ENCODE measurements around the gene SERPINA3. TPM values are rescaled to one million over a fixed set of nuclear protein-coding genes. Genes with fewer than 3 reads are reported as not detected.

SERPINA3 gene
- total RNA-seq, 1 donor from 2014 or later = not detected

GRCh38 chr14:94663965-94664704, 51.9 kb downstream of the SERPINA3 start:
- intact Hi-C loops (cut with micrococcal nuclease) = no loop called here
- Mint-ChIP-seq H3K36me3 (ENCODE audit: low read depth) (no peaks in the 10 kb centered on the region), H3K4me1 (ENCODE audit: low read depth) (no peaks in the 10 kb centered on the region), H3K4me3 (ENCODE audit: low read depth) (no peak overlapping the region), H3K27ac (no peak overlapping the region), H3K27me3 (ENCODE audit: low read depth) (peaks cover 9% of the 10 kb centered on the region), H3K9me3 (no peaks in the 10 kb centered on the region)
- DNase-seq (ENCODE audit: low spot score) = no peak

- Mint-ChIP-seq H3K36me3 (ENCODE audit: low read depth) (no peaks in the 10 kb centered on the region), H3K4me3 (ENCODE audit: low read depth) (no peak overlapping the region), H3K9me3 (no peaks in the 10 kb centered on the region)
These were observed 52.9 kb downstream of the SERPINA3 start for GRCh38 chr14:94665121-94665520.

GRCh38 chr14:94665544-94665943, 53.4 kb downstream of the SERPINA3 start:
- H3K9me3 Mint-ChIP-seq = no peaks in the 10 kb centered on the region
- peaks cover 9% of the 10 kb centered on the region for H3K27me3 Mint-ChIP-seq (ENCODE audit: low read depth)
- no peak for DNase-seq (ENCODE audit: low spot score)
- no peaks in the 10 kb centered on the region for H3K36me3 Mint-ChIP-seq (ENCODE audit: low read depth)
- H3K4me3 Mint-ChIP-seq (ENCODE audit: low read depth) = no peak overlapping the region
- no peaks in the 10 kb centered on the region for H3K4me1 Mint-ChIP-seq (ENCODE audit: low read depth)
- intact Hi-C loops (cut with micrococcal nuclease) = no loop called here
- H3K27ac Mint-ChIP-seq = no peak overlapping the region

More at GRCh38 chr14:94665121-94665520, 52.9 kb downstream of the SERPINA3 start:
- no peak for DNase-seq (ENCODE audit: low spot score)
- intact Hi-C loops (cut with micrococcal nuclease) = no loop called here
- H3K27ac Mint-ChIP-seq = no peak overlapping the region
- peaks cover 9% of the 10 kb centered on the region for H3K27me3 Mint-ChIP-seq (ENCODE audit: low read depth)
- no peaks in the 10 kb centered on the region for H3K4me1 Mint-ChIP-seq (ENCODE audit: low read depth)

- DNase-seq (ENCODE audit: low spot score) = no peak
- intact Hi-C loops (cut with micrococcal nuclease) = no loop called here
- no peaks in the 10 kb centered on the region for H3K4me1 Mint-ChIP-seq (ENCODE audit: low read depth)
- H3K27ac Mint-ChIP-seq = no peak overlapping the region
- no peak overlapping the region for H3K4me3 Mint-ChIP-seq (ENCODE audit: low read depth)
- H3K27me3 Mint-ChIP-seq (ENCODE audit: low read depth) = no peaks in the 10 kb centered on the region
- H3K36me3 Mint-ChIP-seq (ENCODE audit: low read depth) = no peaks in the 10 kb centered on the region
- H3K9me3 Mint-ChIP-seq = no peaks in the 10 kb centered on the region
These were observed 58.6 kb downstream of the SERPINA3 start for GRCh38 chr14:94670692-94671285.

GRCh38 chr14:94671870-94672444, 59.8 kb downstream of the SERPINA3 start:
- Mint-ChIP-seq H3K36me3 (ENCODE audit: low read depth) (no peaks in the 10 kb centered on the region), H3K9me3 (no peaks in the 10 kb centered on the region), H3K27me3 (ENCODE audit: low read depth) (no peaks in the 10 kb centered on the region), H3K4me1 (ENCODE audit: low read depth) (no peaks in the 10 kb centered on the region), H3K4me3 (ENCODE audit: low read depth) (no peak overlapping the region), H3K27ac (no peak overlapping the region)
- intact Hi-C loops (cut with micrococcal nuclease) = no loop called here
- no peak for DNase-seq (ENCODE audit: low spot score)

- DNase-seq (ENCODE audit: low spot score) = no peak
- no peak overlapping the region for H3K27ac Mint-ChIP-seq
- H3K36me3 Mint-ChIP-seq (ENCODE audit: low read depth) = no peaks in the 10 kb centered on the region
- H3K4me3 Mint-ChIP-seq (ENCODE audit: low read depth) = no peak overlapping the region
- H3K4me1 Mint-ChIP-seq (ENCODE audit: low read depth) = no peaks in the 10 kb centered on the region
- intact Hi-C loops (cut with micrococcal nuclease) = no loop called here
- H3K27me3 Mint-ChIP-seq (ENCODE audit: low read depth) = no peaks in the 10 kb centered on the region
- H3K9me3 Mint-ChIP-seq = no peaks in the 10 kb centered on the region
These were observed 60.9 kb downstream of the SERPINA3 start for GRCh38 chr14:94673071-94673470.

Other genes starting within 250 kb of the SERPINA3 start
- not detected in 2 replicates for gene SERPINA2, start 245.7 kb upstream of the SERPINA3 start, total RNA-seq
- 1.1 and 1.3 TPM in 2 replicates for gene SERPINA1, start 223.8 kb upstream of the SERPINA3 start, total RNA-seq
- not detected in 2 replicates for gene SERPINA11, start 159.6 kb upstream of the SERPINA3 start, total RNA-seq
- gene SERPINA9, start 136.2 kb upstream of the SERPINA3 start, total RNA-seq = not detected in 2 replicates
- gene SERPINA12, start 102.9 kb upstream of the SERPINA3 start, total RNA-seq = not detected in 2 replicates
- gene SERPINA4, start 50.9 kb upstream of the SERPINA3 start, total RNA-seq = not detected in 2 replicates
- gene SERPINA5, start 31.0 kb upstream of the SERPINA3 start, total RNA-seq = not detected in 2 replicates
- 0.14 TPM in 1 of 2 replicates, not detected in the other for gene GSC, start 157.7 kb downstream of the SERPINA3 start, total RNA-seq

Data from activated T-helper 2 cell treated with anti-CD3 and anti-CD28 coated beads, Interferon-gamma antibody, Interleukin-2, Interleukin-4, amounts not matched to agents 10 μg/mL and 5 μg/mL and 100 μg/mL, durations not matched to agents 14 hours and 24 hours and 36 hours (primary cell).